ENCODE measurements around the gene MCRIP2. TPM values are rescaled to one million over a fixed set of nuclear protein-coding genes. Genes with fewer than 3 reads are reported as not detected.

The MCRIP2 gene
- polyA plus RNA-seq, 3 donors, result 10.2 to 31.8 (median 22.6) TPM

DNA sequence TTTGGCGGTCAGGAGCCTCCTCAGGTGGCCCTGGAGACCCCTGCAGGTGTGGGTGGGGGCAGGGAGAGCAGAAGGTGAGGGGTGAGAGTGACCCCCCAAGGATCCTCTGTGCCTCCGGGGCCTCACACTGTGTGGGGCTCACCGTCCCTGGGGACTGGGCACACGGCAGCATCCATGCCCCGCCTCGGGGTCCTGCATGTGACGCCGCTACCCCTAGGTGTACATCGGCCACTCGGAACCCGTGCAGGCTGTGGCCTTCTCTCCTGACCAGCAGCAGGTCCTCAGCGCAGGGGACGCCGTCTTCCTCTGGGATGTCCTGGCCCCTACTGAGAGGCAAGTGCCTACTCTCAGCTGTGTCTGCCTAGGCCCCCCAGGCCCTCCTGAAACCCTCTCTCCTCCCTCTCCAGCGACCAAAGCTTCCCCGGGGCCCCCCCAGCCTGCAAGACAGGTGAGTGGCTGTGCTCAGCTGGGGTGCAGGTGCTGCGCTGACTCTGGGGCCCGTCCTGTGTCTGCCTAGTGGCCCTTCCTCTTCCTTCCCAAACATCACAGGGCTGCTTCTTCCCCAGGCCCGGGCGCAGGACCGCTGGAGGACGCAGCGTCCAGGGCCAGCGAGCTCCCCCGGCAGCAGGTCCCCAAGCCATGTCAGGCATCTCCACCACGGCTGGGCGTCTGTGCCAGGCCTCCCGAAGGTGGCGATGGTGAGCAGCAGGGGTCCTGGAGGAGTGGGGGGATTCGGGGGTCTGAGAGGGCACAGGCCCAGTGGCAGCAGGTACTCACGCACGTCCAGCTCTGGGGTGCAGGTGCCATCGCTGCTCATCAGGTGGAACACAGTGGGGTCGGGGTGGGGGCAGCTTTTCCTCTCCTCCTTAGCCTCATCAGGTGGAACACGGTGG, 17.3 kb downstream of the MCRIP2 start:
- DNase-seq (ENCODE audit: extremely low read depth in 1 of 11, low read depth in 9 of 11, low spot score in 4 of 11), result no peak

DNA sequence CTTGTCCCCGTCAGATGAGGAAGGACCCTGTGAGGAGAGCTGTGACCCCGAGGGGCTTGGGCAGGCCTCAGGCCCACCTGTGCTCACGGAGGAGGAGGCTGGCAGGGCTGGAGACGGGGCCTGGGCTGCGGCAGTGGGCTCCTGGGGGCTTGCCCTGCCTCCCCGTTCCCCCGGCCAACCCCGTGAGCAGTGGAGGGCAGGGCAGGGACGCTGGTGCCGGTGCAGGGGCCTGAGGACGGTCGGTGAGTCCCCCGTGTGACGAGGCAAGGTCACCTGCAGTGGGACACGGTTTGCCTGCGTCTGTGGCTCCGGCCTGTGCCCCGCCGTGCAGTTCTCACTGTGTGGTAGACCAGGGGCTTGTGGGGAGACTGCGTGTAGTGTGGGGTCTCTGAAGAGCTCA, 18.0 kb downstream of the MCRIP2 start:
- DNase-seq (ENCODE audit: extremely low read depth in 1 of 11, low read depth in 9 of 11, low spot score in 4 of 11), result no peak

DNA sequence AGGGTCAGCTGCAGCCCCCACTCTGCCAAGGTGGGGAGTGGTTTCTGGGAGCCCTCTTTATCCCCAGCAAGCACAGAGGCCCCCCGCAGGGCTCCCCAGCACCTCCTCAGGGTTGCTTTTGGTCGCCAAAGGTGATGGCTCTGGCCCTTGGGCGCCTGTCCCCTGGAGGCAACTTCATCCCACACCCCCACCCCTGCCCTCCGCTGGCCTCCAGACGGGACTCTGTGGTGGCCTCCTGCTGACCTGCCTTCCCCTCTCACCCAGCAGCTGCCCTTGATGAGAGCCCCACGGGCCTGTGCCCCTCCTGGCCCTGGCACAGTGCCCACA, 18.5 kb downstream of the MCRIP2 start:
- DNase-seq (ENCODE audit: extremely low read depth in 1 of 11, low read depth in 9 of 11, low spot score in 4 of 11), result no peak

DNA sequence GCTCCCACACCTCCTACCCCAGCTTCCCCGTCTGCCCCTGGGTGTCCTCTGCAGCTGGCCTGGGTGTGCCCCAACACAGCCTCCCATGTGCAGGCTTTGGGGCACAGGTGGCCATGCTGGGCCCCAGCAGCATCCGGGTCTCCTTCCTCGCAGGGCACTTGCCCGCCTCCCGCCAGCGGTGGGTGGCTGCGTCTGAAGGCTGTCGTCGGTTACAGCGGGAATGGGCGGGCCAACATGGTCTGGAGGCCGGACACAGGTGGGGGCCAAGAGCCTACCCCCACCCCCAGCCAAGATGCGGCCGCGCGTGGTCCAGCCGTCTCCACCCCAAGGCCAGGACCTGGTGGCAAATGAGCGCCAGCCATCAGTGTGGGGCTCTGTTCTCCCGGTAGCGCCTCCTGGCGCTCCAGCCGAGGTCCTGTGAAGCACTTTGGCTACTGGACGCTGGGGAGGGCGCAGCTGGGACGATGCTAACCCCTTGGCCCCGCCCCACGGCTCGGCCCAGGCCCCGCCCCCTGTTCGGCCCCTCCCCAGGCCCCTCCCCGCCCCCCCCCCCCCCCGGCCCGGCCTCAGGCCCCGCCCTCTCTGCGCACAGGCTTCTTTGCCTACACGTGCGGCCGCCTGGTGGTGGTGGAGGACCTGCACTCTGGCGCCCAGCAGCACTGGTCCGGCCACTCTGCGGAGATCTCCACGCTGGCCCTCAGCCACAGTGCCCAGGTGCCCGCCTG, 19.0 kb downstream of the MCRIP2 start:
- peak in 7 of 11 donors; percentile 58 to 73 (median 66) for DNase-seq (ENCODE audit: extremely low read depth in 1 of 11, low read depth in 9 of 11, low spot score in 4 of 11)

DNA sequence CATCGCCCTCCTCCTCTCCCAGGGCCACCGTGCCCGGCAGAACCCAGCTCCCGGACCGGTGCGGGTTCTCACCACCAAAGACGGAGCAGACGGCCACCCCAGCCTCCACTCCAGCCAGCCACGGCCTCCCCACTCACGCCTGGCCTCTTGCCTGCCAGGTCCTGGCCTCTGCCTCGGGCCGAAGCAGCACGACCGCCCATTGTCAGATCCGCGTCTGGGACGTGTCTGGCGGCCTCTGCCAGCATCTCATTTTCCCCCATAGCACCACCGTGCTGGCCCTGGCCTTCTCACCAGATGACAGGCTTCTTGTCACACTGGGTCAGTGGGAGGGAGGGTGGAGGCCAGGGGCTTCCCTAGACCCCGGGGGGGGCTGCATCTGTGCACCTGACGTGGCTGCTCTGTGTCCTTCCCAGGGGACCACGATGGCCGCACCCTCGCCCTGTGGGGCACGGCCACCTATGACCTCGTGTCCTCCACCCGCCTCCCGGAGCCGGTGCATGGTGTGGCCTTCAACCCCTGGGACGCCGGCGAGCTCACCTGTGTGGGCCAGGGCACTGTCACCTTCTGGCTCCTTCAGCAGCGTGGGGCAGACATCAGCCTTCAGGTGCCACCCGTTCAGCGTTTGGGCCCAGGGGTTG, 19.7 kb downstream of the MCRIP2 start:
- DNase-seq (ENCODE audit: extremely low read depth in 1 of 11, low read depth in 9 of 11, low spot score in 4 of 11), result no peak

DNA sequence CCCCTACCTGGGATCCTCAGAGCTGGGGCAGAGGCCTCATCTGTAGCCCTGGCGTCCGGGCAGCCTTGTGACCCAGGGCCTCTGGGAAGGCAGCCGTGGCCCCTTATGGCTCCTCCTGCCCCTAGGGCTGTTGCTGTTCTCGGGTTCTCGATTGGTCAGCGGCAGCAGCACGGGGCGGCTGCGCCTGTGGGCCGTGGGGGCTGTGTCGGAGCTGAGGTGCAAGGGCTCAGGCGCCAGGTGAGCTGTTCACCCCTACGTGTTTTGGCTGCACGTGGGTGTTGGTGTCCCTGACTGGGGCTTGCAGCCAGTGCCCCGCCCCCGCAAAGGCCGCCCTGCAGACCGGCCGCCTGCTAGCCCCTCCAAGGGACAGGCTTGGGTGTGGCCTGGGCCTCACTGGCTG, 20.5 kb downstream of the MCRIP2 start:
- no peak for DNase-seq (ENCODE audit: extremely low read depth in 1 of 11, low read depth in 9 of 11, low spot score in 4 of 11)

DNA sequence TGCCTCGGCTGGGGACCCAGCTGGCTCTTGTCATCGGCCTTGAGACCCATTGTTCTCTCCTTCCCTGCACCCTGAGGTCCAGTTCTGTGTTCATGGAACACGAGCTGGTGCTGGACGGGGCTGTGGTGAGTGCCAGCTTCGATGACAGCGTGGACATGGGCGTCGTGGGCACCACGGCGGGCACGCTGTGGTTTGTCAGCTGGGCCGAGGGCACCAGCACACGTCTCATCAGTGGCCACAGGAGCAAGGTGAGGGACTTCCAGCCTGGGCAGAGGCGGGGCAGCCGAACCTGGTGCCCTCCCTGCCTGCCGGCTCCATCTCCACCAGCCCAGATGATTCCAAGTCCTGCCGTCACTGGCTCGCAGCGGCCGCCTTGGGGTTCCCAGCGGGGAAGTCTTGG, 21.0 kb downstream of the MCRIP2 start:
- DNase-seq (ENCODE audit: extremely low read depth in 1 of 11, low read depth in 9 of 11, low spot score in 4 of 11), result no peak

DNA sequence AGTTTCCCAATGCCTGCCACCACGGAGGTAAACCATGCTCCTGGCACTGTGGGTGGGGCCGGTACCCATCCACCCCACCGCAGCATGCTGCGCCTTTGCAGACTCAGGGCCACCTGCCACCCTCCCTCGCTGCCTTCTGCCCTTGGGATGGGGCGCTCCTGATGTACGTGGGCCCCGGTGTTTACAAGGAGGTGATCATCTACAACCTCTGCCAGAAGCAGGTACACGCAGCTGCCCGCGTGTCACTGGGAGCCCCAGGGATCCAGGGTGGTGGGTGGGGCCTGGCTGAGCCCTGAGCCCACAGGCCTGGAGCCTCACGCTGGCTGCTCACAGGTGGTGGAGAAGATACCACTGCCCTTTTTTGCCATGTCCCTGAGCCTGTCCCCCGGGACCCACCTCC, 24.9 kb downstream of the MCRIP2 start:
- DNase-seq (ENCODE audit: extremely low read depth in 1 of 11, low read depth in 9 of 11, low spot score in 4 of 11), result no peak

DNA sequence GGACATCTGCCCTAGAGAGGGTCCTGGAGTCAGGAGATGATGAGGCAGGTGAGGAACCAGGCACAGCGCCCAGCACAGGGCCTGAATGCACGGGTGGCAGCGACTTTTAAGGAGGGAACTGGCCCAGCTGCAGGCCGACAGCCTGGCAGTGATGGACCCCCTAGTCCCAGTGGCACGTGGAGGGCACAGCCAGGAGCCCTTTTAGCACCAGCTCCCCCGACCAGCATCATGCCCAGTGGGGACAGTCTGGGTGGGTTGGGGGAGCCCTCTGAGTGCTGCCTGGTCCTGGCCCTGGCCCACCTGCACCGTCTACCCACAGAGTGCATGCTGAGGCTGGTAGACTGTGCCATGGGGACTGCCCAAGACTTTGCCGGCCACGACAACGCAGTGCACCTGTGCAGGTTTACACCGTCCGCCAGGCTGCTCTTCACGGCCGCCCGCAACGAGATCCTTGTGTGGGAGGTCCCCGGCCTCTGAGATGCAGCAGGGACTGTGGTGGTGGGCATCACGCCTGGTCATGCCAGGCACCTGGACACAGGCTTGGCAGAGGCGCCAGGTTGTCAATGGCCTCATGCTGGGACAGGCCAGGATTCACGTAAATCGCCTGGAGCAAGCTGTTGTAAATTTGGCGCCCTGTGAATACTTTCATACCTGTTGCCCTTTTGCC, 25.6 kb downstream of the MCRIP2 start:
- no peak for DNase-seq (ENCODE audit: extremely low read depth in 1 of 11, low read depth in 9 of 11, low spot score in 4 of 11)

DNA sequence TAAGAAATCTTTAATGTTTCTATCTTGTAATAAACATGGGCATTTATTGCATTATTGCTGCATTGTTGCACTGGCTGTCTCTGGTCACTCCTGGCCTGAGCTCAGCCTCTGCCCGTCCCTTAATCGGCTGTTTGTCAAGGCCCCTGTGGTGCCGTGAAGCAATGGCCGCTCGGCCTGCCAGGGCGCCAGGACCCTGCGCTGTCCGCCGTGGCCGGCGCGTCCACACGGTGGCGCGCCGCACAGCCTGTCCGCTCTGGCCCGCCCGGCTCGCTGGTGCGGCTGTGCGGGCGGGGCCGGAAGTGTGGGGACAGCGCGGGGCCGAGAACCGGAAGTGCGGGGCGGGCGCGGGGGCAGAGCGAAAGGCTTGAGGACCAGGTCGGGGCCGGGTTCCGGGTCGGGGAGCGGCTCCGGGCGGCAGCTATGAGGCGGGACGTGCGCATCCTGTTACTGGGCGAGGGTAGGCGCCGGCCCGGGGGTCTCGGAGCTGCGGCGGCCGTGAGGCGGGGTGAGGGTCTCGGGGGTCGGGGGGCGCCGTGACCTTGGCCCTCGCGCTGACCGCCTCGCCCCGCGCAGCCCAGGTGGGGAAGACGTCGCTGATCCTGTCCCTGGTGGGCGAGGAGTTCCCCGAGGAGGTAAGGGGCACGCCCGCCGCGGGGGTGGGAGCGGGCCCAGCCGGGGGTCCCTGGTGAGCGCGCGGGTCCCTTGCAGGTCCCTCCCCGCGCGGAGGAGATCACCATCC, 26.3 kb downstream of the MCRIP2 start, which contains the start of gene RHOT2:
Gene RHOT2, plus strand, starts transcription at position 353 of the 739 bp plus-strand sequence. Its CDS starts 68 bp downstream, at position 421.
- peak in 10 of 11 donors; percentile 72 to 91 (median 87) for DNase-seq (ENCODE audit: extremely low read depth in 1 of 11, low read depth in 9 of 11, low spot score in 4 of 11)

DNA sequence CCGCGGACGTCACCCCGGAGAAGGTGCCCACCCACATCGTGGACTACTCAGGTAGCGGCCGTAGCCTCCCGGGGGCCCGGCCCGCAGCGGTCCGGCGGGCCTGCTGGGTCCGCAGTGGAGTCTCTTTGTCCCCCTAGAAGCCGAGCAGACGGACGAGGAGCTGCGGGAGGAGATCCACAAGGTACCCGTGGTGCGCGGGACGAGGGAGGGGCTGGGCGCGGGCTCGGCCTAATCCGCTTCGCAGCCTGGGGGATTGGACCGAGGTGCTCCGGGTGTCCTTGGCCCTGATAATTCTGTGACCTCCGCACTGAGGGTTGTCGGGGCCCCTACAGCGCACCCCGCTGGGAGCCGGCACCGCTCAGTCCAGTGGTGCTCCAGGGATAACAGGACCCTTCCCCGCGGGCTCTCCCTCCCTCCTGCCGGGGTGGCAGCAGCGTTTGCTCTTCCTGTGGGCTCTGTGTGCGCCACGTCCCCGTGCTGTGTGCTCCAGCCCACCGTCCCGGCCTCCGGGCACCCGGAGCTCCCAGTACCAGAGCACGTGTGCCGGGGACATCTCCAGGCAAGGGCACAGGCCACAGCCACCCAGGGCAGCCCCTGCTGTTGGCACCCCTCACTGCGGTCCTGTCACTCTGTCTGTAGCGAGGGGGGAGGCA, 27.0 kb downstream of the MCRIP2 start:
- no peak for DNase-seq (ENCODE audit: extremely low read depth in 1 of 11, low read depth in 9 of 11, low spot score in 4 of 11)

DNA sequence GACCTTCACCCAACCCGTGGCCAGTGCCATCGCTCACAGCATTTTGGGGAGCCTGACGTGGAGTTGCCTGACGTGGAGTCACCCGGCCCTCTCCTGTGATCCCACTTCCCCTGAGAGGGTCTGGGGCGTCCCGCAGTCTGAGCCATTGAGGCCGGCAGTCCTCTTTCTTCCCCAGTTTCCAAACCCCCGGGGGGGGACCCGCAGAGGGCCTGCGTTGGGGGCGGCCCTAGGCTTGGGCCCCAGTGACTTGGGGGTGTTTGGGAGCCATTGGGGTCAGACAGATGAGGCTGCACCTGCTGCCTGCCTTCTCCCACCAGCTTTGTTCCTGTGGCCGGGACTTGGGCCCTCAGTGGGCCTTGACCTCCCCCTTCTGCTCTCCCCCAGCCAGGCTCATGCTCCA, 28.0 kb downstream of the MCRIP2 start:
- no peak for DNase-seq (ENCODE audit: extremely low read depth in 1 of 11, low read depth in 9 of 11, low spot score in 4 of 11)

DNA sequence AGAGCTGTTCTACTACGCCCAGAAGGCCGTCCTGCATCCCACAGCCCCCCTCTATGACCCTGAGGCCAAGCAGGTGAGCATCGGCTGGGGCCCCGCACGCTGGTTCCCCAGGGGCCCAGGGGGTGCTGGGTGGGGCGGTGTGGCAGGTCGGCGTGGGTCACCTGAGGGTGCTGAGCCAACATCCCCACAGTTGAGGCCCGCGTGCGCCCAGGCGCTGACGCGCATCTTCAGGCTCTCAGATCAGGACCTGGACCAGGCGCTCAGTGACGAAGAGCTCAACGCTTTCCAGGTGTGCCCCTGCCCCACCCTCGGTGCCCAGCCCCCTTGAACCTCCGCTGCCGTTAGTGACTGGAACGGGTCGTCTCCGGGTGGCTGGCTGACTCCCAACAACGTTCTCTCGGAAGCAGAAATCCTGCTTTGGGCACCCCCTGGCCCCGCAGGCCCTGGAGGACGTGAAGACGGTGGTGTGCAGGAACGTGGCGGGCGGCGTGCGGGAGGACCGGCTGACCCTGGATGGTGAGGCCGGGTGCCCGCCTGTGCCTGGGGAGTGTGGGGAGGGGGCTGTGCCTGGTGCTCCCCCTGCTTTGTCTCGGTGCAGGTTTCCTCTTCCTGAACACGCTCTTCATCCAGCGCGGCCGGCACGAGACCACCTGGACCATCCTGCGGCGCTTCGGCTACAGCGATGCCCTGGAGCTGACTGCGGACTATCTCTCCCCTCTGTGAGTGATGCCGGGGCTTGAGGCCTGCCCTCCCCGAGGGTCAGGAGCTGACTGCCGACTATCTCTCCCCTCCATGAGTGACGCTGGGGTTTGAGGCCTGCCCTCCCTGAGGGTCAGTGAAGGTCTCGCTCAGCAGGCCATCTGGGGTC, 29.1 kb downstream of the MCRIP2 start:
- no peak for DNase-seq (ENCODE audit: extremely low read depth in 1 of 11, low read depth in 9 of 11, low spot score in 4 of 11)

DNA sequence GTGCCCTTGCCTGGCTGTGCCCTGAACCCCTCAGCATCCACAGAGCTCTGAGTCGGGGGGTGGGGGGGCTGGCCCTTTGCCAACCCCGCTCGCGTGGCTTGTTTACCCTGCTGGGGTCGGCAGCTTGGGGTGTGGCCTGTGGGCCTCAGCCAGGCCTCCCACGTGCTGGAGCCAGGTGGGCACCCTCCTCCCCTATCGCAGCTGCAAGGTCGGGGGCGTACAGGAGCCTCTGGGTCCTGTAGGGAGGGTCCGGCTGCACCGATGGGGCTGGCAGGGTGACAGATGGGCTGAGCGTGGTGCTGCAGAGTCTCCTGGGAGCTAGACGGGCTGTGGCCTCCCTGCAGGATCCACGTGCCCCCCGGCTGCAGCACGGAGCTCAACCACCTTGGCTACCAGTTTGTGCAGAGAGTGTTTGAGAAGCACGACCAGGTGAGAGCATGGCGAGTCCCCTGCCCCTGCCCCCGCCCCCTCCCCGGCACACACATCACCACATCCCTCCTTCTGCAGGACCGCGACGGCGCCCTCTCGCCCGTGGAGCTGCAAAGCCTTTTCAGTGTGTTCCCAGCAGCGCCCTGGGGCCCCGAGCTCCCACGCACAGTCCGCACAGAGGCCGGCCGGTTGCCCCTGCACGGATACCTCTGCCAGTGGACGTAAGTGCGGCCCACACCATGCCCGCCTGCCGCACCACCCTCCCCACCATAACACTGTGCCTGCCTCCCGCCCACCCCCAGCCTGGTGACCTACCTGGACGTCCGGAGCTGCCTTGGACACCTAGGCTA, 29.9 kb downstream of the MCRIP2 start:
- no peak for DNase-seq (ENCODE audit: extremely low read depth in 1 of 11, low read depth in 9 of 11, low spot score in 4 of 11)

DNA sequence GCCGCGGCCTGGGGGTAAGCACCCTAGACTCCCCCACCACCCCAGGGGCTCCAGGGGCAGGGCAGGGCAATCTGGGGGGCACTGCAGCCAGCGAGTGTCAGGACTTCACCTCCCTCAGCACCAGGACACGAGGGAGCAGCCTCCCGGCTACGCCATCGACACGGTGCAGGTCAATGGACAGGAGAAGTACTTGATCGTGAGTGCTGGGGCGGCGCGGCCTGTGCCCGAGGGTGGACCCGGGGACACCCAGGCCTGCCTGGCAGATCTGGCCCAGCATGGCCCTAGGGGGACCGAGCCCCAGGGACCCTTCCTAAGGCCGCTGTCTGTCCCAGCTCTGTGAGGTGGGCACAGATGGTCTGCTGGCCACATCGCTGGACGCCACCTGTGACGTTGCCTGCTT, 30.7 kb downstream of the MCRIP2 start:
- no peak for DNase-seq (ENCODE audit: extremely low read depth in 1 of 11, low read depth in 9 of 11, low spot score in 4 of 11)

DNA sequence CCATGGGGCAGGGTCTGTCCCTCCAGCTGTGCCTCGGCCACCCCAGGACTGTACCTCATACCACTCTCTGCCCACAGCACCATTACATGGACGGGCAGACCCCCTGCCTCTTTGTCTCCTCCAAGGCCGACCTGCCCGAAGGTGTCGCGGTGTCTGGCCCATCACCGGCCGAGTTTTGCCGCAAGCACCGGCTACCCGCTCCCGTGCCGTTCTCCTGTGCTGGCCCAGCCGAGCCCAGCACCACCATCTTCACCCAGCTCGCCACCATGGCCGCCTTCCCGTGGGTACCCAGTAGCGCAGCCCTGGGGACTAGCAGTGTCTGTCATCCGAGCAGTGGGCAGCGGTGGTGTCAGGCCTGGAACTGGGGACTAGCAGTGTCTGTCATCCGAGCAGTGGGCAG, 31.2 kb downstream of the MCRIP2 start:
- DNase-seq (ENCODE audit: extremely low read depth in 1 of 11, low read depth in 9 of 11, low spot score in 4 of 11), result no peak
